Upper lobe of right lung (tissue), 1 donor: Measurements from ENCODE around the gene NID2. TPM values are rescaled to one million over a fixed set of nuclear protein-coding genes. Genes with fewer than 3 reads are reported as not detected.

Experiments used
- ATAC-seq: fragments of 200-7000 bp; cut with Tn5 transposase; one replicate; pipeline ENCODE4 v1.9.1; 2020; ENCODE audit warnings: mild to moderate bottlenecking, moderate library complexity
- DNase-seq: peaks from one replicate; pipeline ENCODE4 v3.0.0-alpha.2; 2020
- H3K27ac ChIP-seq: fragments of 200-600 bp; one replicate; pipeline ENCODE4 v1.8.0; 2022
- H3K27me3 ChIP-seq: fragments of 200-600 bp; one replicate; pipeline ENCODE4 v1.8.0; 2022; ENCODE audit warnings: mild to moderate bottlenecking
- H3K36me3 ChIP-seq: fragments of 200-600 bp; one replicate; pipeline ENCODE4 v1.8.0; 2022
- H3K4me1 ChIP-seq: fragments of 200-600 bp; one replicate; pipeline ENCODE4 v1.8.0; 2022
- H3K4me3 ChIP-seq: fragments of 200-600 bp; one replicate; pipeline ENCODE4 v1.8.0; 2022; ENCODE audit warnings: mild to moderate bottlenecking
- H3K9me3 ChIP-seq: fragments of 200-600 bp; one replicate; pipeline ENCODE4 v1.8.0; 2022
- CTCF ChIP-seq: fragments of 200-600 bp; IDR thresholded peaks from one replicate; pipeline ENCODE4 v1.8.0; 2022; ENCODE audit warnings: antibody characterized with exemption
- intact Hi-C: fragments of 100-400 bp; cut with DNase I; formaldehyde crosslinking; loops from one replicate; pipeline ENCODE4 v1.11.0; 2022
- long read RNA-seq: library from polyadenylated mRNA; unstranded; transcript quantifications from one replicate; pipeline ENCODE4 v2.0.0, GENCODE V29; 2021
- total RNA-seq: library from RNA; stranded (reverse); fragmentation: NEBNext Ultra II Directional; extraction: Animal tissue kit (Norgen Biotek cat#: 25700); gene quantifications from one replicate; pipeline ENCODE4 v1.2.1, GENCODE V29; 2021
- donor health status: DM: no; HTN: yes; CAD: no; lungs with severe emphysema.

Gene NID2
- 17.9 TPM for total RNA-seq
- long read RNA-seq, full-length matches to known transcripts: 7 of 21 reads
- long read RNA-seq, partial matches to known transcripts: 11 of 21 reads
- long read RNA-seq, other reads (novel, unspliced or antisense): 3 of 21 reads

GRCh38 chr14:52068615-52069306 lies at the start of gene NID2:
Gene NID2 (minus strand): TSS chr14:52069059. CDS start chr14:52068994, 65 bp downstream.
- peak within 1 kb of the TSS; percentile 75 for H3K27ac ChIP-seq
- DNase-seq (peak; percentile 71), ATAC-seq (peak; percentile 82)
- intact Hi-C loops: no loop called here
- H3K36me3 ChIP-seq: no peaks in the 10 kb centered on the region
- peak within 1 kb of the TSS; percentile 60 for H3K4me3 ChIP-seq
- TF ChIP-seq CTCF: no peak
- H3K9me3 ChIP-seq: no peaks in the 10 kb centered on the region
- peaks cover 13% of the 10 kb centered on the region for H3K4me1 ChIP-seq
- H3K27me3 ChIP-seq: peaks cover 25% of the 10 kb centered on the region

GRCh38 chr14:52117111-52117832 lies 48.4 kb upstream of the NID2 start:
- no peak overlapping the region for H3K27ac ChIP-seq
- no peaks in the 10 kb centered on the region for H3K27me3 ChIP-seq
- intact Hi-C loops: no loop called here
- no peaks in the 10 kb centered on the region for H3K4me1 ChIP-seq
- TF ChIP-seq CTCF: no peak
- no peaks in the 10 kb centered on the region for H3K36me3 ChIP-seq
- DNase-seq: no peak
- H3K9me3 ChIP-seq: no peaks in the 10 kb centered on the region
- ATAC-seq: peak; percentile 12
- no peak overlapping the region for H3K4me3 ChIP-seq

- Histone ChIP-seq H3K27ac (no peak overlapping the region), H3K36me3 (no peaks in the 10 kb centered on the region), H3K27me3 (no peaks in the 10 kb centered on the region), H3K4me1 (no peaks in the 10 kb centered on the region), H3K9me3 (no peaks in the 10 kb centered on the region), H3K4me3 (no peak overlapping the region)
- no peak for DNase-seq
- intact Hi-C loops: no loop called here
- no peak for TF ChIP-seq CTCF
- no peak for ATAC-seq
These were observed 46.4 kb upstream of the NID2 start for GRCh38 chr14:52115286-52115685.

GRCh38 chr14:52112336-52113018 lies 43.6 kb upstream of the NID2 start:
- no peak overlapping the region for H3K4me3 ChIP-seq
- H3K27ac ChIP-seq: no peak overlapping the region
- intact Hi-C loops: no loop called here
- no peaks in the 10 kb centered on the region for H3K27me3 ChIP-seq
- H3K9me3 ChIP-seq: no peaks in the 10 kb centered on the region
- H3K36me3 ChIP-seq: no peaks in the 10 kb centered on the region
- DNase-seq (no peak), ATAC-seq (no peak)
- no peaks in the 10 kb centered on the region for H3K4me1 ChIP-seq
- no peak for TF ChIP-seq CTCF

GRCh38 chr14:52111583-52111982 lies 42.7 kb upstream of the NID2 start:
- intact Hi-C loops: no loop called here

More at GRCh38 chr14:52111583-52111982, 42.7 kb upstream of the NID2 start:
- no peaks in the 10 kb centered on the region for H3K4me1 ChIP-seq
- no peaks in the 10 kb centered on the region for H3K36me3 ChIP-seq
- H3K9me3 ChIP-seq: no peaks in the 10 kb centered on the region
- H3K4me3 ChIP-seq: no peak overlapping the region
- DNase-seq (no peak), ATAC-seq (no peak)
- no peak overlapping the region for H3K27ac ChIP-seq
- TF ChIP-seq CTCF: no peak
- no peaks in the 10 kb centered on the region for H3K27me3 ChIP-seq
